ENCODE results near the gene AKTIP. TPM values are rescaled to one million over a fixed set of nuclear protein-coding genes. Genes with fewer than 3 reads are reported as not detected.

The AKTIP gene
- total and polyA plus RNA-seq, 8 donors = 8.7 to 18.6 (median 13.2) TPM

- no peaks in the 10 kb centered on the region for H3K9me3 ChIP-seq
- H3K27ac ChIP-seq = no peak overlapping the region
- DNase-seq (no peak), FAIRE-seq (no peak), ATAC-seq (no peak)
- H3K4me3 ChIP-seq = no peak overlapping the region
- no peaks in the 10 kb centered on the region for H3K4me1 ChIP-seq
- no peaks in the 10 kb centered on the region for H3K36me3 ChIP-seq
- WGBS, 2 donors = 93 to 94% methylated on average over 21 of the region's 21 CpGs
- intact Hi-C loops (cut with DNase I) = no loop called here
- no peak for TF ChIP-seq CTCF (IDR thresholded peaks at IDR 0.05)
- H3K27me3 ChIP-seq = no peaks in the 10 kb centered on the region
These were observed 20.3 kb upstream of the AKTIP start for GRCh38 chr16:53523126-53523804.

DNA sequence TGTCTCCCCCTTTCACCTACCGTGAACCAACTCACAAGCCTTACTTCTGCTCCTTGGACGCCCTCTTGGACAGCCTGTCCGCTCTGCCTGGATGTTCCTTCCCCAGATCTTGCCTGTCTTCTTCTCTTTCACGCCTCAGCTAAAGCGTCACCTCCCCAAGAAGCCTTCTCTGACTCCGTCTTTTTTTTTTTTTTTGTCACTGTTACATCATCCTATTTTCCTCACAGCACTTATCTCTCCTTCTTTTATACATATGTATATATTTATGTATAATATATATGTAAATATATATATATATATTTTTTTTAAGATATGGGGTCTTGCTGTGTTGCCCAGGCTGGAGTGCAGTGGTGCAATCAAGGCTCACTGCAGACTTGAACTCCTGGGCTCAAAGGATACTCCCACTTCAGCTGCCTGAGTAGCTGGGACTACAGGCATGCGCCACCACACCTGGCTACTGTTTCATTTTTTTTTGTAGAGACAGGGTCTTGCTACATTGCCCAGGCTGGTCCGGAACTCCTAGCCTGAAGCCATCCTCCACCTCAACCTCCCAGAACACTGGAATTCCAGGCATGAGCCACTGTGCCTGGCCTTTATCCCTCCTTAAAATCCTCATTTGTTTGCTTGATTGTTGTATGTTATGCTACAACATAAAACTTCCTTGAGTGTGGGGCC lies 16.5 kb upstream of the AKTIP start:
- no peak for ATAC-seq
- H3K27ac ChIP-seq = peak overlapping the region in 2 of 4 donors; percentile 39 to 60
- DNase-seq = no peak
- no peaks in the 10 kb centered on the region for H3K4me1 ChIP-seq
- TF ChIP-seq CTCF (IDR thresholded peaks at IDR 0.05) = no peak
- no peak overlapping the region for H3K4me3 ChIP-seq
- no peaks in the 10 kb centered on the region for H3K27me3 ChIP-seq
- intact Hi-C loops (cut with DNase I) = no loop called here
- H3K36me3 ChIP-seq = no peaks in the 10 kb centered on the region
- FAIRE-seq = no peak
- 80 to 88% methylated on average over 8 of the region's 8 CpGs for WGBS, 2 donors
- H3K9me3 ChIP-seq = no peaks in the 10 kb centered on the region

GRCh38 chr16:53518550-53519416 lies 15.8 kb upstream of the AKTIP start:
- DNase-seq (no peak), FAIRE-seq (no peak), ATAC-seq (peak in 2 of 4 donors; percentile 35 to 41)
- Histone ChIP-seq H3K9me3 (no peaks in the 10 kb centered on the region), H3K4me1 (no peaks in the 10 kb centered on the region), H3K27ac (peak overlapping the region in 2 of 4 donors; percentile 39 to 60), H3K36me3 (no peaks in the 10 kb centered on the region), H3K4me3 (no peak overlapping the region), H3K27me3 (no peaks in the 10 kb centered on the region)
- no peak for TF ChIP-seq CTCF (IDR thresholded peaks at IDR 0.05)
- 78 to 84% methylated on average over 19 of the region's 19 CpGs for WGBS, 2 donors
- intact Hi-C loops (cut with DNase I) = no loop called here

- H3K9me3 ChIP-seq = no peaks in the 10 kb centered on the region
- intact Hi-C loops (cut with DNase I) = no loop called here
- 93% methylated on average over 4 of the region's 4 CpGs for WGBS, 2 donors
- H3K27me3 ChIP-seq = no peaks in the 10 kb centered on the region
- DNase-seq = no peak
- no peak overlapping the region for H3K4me3 ChIP-seq
- ATAC-seq = no peak
- no peak for TF ChIP-seq CTCF (IDR thresholded peaks at IDR 0.05)
- no peak overlapping the region for H3K27ac ChIP-seq
- H3K36me3 ChIP-seq = no peaks in the 10 kb centered on the region
- FAIRE-seq = no peak
- no peaks in the 10 kb centered on the region for H3K4me1 ChIP-seq
These were observed 14.8 kb upstream of the AKTIP start for GRCh38 chr16:53517851-53518250.

All from pancreas (tissue), 10 donors.